Measurements from ENCODE around the gene PLPPR1.

GRCh38 chr9:101337237-101337636 is 308.7 kb downstream of the PLPPR1 start:
- no peak for TF ChIP-seq CTCF (IDR thresholded peaks at IDR 0.05; ENCODE audit: extremely low read depth in 1 of 2, insufficient read depth in 1 of 2, low read depth in 1 of 2, low read length in 2 of 2)
- no peak for TF ChIP-seq EZH2 (IDR thresholded peaks at IDR 0.05; ENCODE audit: borderline replicate concordance, low read depth, low read length, severe bottlenecking)
- TF ChIP-seq POLR2A (IDR thresholded peaks at IDR 0.05; ENCODE audit: low read depth, low read length), result no peak
- no peak for TF ChIP-seq POLR2AphosphoS5 (IDR thresholded peaks at IDR 0.05; ENCODE audit: insufficient read depth, low read depth, low read length)
- TF ChIP-seq JUN (IDR thresholded peaks at IDR 0.05; ENCODE audit: borderline replicate concordance, insufficient read depth, insufficient read length, low read depth), result no peak
- no peak for TF ChIP-seq FOS (IDR thresholded peaks at IDR 0.05; ENCODE audit: borderline replicate concordance, insufficient read depth, low read length)
- no peak for TF ChIP-seq GATA2 (IDR thresholded peaks at IDR 0.05; ENCODE audit: insufficient read depth, insufficient read length, low read depth, low read length)
- no peak for TF ChIP-seq MYC (IDR thresholded peaks at IDR 0.05; ENCODE audit: low read depth, low read length)
- no peak for TF ChIP-seq MAX (IDR thresholded peaks at IDR 0.05; ENCODE audit: insufficient read depth, insufficient read length)
